GM18907 (cell line): ENCODE results near the gene PRSS27.
"Not testable (repeated sequence)": the region's sequence is repeated elsewhere in the genome, so short reads cannot be mapped to it uniquely, and the experiment has no call there.

Experiments
- ATAC-seq: cut with Tn5 transposase; IDR thresholded peaks from one replicate; pipeline ENCODE4 v1.9.1; 2021; ENCODE audit warnings: mild to moderate bottlenecking, moderate library complexity; ENCODE audit not compliant: unreplicated experiment

The PRSS27 gene

DNA sequence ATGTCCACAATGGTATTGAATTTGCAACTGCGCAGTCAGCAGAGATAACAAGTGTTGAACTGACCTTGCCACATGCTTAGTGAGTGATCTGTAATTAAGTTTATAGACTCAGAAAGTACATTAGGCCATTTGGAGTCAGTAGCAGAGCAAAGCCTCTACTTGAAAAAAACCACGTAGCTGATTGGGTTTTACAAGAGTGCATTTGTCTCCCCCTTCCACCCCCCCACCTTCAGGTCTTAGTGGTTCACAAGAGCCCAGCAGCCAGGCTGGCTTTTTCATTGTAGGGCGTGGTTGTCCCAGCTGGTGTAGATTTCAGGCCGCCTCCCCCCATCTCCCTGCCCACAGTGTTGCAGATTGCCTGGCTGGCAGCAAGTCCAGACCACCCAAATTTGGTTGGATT lies 40.1 kb downstream of the PRSS27 start:
- not testable (repeated sequence) for ATAC-seq

- ATAC-seq, result not testable (repeated sequence)
Measured at GRCh38 chr16:2678206-2678965, 41.6 kb downstream of the PRSS27 start.

- not testable (repeated sequence) for ATAC-seq
Measured at GRCh38 chr16:2676937-2677336, 43.1 kb downstream of the PRSS27 start.

DNA sequence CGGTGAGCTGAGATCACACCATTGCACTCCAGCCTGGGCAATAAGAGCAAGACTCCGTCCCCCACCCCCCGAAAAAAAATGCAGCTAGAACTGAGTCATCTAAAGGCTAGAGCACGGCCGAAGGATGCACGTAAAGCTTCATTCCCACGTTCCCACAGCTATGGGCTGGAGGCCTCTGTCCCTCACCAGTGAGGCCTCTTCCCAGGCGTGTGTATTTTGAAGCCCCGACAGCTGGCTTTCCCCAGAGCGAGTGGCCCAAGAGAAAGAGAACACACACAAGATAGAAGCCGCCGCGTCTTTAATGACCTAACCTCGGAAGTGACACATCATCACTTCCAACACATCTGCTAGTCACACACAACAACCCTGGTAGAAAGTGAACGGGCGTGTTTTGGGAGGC lies 44.3 kb downstream of the PRSS27 start:
- ATAC-seq, result no peak

DNA sequence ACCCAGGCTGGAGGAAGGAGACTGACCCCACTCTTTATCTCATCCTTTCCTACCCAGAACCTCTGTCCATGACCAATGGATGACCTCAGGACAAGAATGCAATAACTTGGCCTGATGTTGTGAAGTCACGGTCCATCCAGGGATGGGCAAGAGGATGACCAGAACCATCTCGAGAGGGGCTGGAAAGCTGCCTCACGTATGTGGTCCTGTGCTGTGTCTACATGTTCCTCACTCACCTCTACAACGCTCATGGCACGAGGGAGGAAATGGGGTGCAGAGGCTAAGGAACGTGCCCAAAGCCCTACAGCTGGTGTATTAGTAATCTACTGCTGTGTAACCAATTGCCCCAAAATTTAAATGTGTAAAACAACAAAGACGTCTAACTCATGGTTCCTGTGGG lies 45.0 kb downstream of the PRSS27 start:
- ATAC-seq, result no peak

- ATAC-seq, result peak; percentile 85
Measured at GRCh38 chr16:2673066-2673999, 46.7 kb downstream of the PRSS27 start.

DNA sequence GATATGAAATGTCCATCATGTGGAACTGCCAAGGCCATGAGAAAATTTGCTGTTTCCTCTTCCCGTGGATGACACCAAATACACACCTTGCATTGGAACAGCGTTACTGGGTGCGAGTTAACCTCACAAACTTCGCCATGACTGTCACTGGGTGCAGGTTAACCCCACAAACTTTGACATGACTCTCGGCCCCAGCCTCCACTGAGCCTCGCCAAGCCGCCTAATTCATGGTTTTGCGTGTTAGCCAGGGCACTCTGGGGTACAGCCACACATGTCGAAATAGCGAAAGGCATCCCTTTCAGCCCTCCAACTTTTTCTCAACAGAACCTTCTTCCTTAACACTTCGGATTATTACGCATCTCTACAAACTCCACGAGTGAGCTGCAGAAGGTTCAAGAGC lies 48.3 kb downstream of the PRSS27 start:
- no peak for ATAC-seq

- ATAC-seq, result not testable (repeated sequence)
Measured at GRCh38 chr16:2671193-2671592, 48.8 kb downstream of the PRSS27 start.

DNA sequence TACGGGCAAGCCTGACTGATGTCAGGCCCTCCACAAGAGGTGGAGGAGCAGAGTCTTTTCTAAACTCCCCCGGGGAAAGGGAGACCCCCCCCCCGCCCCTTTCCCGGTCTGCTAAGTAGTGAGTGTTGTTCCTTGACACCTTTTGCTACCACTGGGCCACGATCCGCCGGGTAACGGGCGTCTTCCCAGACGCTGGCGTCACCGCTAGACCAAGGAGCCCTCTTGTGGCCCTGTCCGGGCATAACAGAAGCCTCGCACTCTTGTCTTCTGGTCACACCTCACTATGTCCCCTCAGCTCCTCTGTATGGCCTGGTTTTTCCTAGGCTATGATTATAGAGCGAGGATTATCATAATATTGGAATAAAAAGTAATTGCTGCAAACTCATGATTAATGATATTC lies 50.0 kb downstream of the PRSS27 start:
- ATAC-seq, result not testable (repeated sequence)

DNA sequence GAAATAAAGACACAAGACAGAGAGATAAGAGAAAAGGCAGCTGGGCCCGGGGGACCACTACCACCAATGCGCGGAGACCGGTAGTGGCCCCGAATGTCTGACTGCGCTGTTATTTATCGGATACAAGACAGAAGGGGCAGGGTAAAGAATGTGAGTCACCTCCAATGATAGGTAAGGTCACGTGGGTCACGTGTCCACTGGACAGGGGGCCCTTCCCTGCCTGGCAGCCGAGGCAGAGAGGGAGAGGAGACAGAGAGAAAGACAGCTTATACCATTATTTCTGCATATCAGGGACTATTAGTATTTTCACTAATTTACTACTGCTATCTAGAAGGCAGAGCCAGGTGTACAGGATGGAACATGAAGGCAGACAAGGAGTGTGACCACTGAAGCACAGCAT lies 50.4 kb downstream of the PRSS27 start:
- ATAC-seq, result not testable (repeated sequence)

DNA sequence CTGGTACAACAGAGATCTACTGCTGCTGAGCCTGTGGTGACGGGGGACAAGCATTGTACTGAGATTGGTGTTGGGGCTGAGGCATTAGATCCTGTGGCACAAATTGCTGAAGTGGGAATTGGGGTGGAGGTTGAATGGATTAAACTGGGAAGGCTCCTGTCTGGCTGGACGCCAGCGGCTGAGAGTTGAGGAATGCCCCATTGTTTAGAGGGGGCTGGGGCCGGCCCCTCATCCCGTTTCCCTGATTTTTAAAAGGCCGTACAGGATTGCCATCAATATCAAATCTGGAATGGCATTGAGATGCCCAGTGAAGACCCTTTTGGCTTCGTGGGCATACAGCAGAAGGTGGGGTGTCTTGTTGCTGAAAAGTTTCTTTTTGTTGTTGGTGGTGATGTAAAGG lies 53.4 kb downstream of the PRSS27 start:
- not testable (repeated sequence) for ATAC-seq

- ATAC-seq, result no peak
Measured at GRCh38 chr16:2664574-2664982, 55.4 kb downstream of the PRSS27 start.

DNA sequence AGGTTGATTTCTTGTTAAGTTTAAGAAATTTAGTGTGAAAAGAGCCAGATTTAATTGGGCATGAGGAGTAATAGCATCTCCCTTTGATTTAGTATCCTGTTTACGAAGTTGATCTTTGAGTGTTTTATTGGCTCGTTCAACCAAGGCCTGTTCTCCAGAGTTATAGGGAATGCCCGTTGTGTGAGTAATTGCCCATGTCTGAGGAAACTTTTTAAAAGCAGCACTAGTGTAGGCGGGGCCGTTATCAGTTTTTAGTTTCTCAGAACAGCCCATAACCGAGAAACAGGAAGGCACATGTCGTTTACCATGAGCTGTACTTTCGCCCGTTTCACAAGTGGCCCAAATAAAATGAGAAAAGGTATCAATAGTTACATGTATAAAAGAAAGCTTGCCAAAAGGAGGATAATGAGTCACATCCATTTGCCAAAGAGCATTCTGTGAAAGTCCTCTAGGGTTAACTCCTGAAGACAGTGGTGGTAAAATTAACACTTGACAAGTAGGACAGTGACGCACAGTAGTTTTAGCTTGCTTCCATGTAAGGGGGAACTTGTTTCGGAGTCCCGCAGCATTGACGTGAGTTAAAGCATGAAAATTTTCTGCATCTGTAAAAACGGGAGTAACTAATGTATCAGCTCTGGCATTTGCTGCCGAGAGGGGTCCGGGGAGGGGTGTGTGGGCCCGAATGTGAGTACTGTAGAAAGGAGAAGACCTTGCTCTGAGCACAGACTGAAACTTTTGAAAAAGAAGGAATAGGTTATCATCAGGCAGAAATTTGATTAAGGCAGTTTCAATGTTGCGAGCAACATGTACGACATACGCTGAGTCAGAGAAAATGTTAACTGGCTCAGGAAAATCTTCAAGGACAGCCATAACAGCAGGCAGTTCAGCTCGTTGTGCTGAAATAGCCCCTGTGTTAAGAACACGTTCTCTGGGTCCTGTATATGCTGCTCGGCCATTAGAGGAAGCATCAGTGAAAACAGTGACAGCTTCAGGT lies 56.2 kb downstream of the PRSS27 start:
- ATAC-seq, result no peak
